HG03039 (cell line): ENCODE data around the gene SREBF1.

Source experiments
- ATAC-seq: cut with Tn5 transposase; IDR thresholded peaks from one replicate; pipeline ENCODE4 v1.9.1; 2021; ENCODE audit warnings: mild to moderate bottlenecking, moderate library complexity; ENCODE audit not compliant: unreplicated experiment

SREBF1 gene

DNA sequence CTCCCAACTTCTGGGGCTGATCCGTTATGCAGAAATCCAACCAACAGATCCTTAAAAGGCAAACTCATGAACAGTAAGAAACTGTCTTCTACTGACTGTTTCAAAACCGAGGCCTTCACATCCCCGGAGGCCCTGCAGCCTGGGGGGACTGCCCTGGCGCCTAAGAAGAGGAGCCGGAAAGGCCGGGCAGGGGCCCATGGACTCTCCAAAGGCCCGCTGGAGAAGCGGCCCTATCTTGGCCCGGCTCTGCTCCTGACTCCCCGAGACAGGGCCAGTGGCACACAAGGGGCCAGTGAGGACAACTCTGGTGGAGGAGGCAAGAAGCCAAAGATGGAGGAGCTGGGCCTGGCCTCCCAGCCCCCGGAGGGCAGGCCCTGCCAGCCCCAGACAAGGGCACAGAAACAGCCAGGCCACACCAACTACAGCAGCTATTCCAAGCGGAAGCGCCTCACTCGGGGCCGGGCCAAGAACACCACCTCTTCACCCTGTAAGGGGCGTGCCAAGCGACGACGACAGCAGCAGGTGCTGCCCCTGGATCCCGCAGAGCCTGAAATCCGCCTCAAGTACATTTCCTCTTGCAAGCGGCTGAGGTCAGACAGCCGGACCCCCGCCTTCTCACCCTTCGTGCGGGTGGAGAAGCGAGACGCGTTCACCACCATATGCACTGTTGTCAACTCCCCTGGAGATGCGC is 39.5 kb downstream of the SREBF1 start:
- no peak for ATAC-seq

GRCh38 chr17:17796787-17797061 is 40.1 kb downstream of the SREBF1 start:
- ATAC-seq: no peak

DNA sequence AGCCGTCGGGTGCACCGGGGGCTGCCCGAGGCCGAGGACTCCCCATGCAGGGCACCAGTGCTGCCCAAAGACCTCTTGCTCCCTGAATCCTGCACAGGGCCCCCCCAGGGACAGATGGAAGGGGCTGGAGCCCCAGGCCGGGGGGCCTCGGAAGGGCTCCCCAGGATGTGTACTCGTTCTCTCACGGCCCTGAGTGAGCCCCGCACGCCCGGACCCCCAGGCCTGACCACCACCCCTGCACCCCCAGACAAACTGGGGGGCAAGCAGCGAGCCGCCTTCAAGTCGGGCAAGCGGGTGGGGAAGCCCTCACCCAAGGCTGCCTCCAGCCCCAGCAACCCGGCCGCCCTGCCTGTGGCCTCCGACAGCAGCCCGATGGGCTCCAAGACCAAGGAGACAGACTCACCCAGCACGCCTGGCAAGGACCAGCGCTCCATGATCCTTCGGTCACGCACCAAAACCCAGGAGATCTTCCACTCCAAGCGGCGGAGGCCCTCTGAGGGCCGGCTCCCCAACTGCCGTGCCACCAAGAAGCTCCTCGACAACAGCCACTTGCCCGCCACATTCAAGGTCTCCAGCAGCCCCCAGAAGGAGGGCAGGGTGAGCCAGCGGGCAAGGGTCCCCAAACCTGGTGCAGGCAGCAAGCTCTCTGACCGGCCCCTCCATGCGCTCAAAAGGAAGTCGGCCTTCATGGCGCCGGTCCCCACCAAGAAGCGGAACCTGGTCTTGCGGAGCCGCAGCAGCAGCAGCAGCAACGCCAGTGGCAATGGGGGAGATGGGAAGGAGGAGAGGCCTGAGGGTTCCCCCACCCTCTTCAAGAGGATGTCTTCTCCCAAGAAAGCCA is 40.6 kb downstream of the SREBF1 start:
- no peak for ATAC-seq

DNA sequence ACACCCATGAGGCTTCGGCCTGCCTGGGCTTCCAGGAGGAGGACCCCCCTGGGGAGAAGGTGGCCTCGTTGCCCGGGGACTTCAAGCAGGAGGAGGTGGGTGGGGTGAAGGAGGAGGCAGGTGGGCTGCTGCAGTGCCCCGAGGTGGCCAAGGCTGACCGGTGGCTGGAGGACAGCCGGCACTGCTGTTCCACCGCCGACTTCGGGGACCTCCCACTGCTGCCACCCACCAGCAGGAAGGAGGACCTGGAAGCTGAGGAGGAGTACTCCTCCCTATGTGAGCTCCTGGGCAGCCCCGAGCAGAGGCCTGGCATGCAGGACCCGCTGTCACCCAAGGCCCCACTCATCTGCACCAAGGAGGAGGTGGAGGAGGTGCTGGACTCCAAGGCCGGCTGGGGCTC is 41.5 kb downstream of the SREBF1 start:
- ATAC-seq: no peak

DNA sequence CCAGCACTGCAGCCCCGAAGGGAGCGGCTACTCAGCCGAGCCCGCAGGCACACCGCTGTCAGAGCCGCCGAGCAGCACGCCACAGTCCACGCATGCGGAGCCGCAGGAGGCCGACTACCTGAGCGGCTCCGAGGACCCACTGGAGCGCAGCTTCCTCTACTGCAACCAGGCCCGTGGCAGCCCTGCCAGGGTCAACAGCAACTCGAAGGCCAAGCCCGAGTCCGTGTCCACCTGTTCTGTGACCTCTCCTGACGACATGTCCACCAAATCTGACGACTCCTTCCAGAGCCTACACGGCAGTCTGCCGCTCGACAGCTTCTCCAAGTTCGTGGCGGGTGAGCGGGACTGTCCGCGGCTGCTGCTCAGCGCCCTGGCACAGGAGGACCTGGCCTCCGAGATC is 42.4 kb downstream of the SREBF1 start:
- ATAC-seq: no peak

- ATAC-seq: no peak
These were observed 43.2 kb downstream of the SREBF1 start for GRCh38 chr17:17793378-17794214.

DNA sequence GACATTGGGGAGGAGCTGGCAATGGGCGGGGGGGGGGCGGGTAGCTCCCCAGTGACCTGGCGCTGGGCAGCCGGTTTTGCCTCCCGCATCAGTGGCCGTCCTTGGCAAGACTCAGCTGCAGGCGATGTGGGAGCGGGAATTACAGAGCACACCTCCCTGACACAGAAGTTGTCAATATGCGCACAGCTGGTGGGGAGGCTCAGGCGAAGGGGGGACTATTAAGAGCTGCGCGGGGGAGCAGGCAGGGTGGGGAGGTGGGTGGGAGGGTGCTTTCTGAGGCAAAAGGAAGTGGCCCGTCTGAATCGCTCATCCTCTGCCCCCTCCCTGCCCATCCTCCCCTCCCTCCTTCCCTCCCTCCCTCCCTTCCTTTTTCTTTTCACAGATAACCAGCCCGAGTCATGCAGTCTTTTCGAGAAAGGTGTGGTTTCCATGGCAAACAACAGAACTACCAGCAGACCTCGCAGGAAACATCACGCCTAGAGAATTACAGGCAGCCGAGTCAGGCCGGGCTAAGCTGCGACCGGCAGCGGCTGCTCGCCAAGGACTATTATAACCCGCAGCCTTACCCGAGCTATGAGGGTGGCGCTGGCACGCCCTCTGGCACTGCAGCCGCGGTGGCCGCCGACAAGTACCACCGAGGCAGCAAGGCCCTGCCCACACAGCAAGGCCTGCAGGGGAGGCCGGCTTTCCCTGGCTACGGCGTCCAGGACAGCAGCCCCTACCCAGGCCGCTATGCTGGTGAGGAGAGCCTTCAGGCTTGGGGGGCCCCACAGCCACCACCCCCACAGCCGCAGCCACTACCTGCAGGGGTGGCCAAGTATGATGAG is 44.0 kb downstream of the SREBF1 start:
- no peak for ATAC-seq

- no peak for ATAC-seq
These were observed 44.7 kb downstream of the SREBF1 start for GRCh38 chr17:17792037-17792550.

DNA sequence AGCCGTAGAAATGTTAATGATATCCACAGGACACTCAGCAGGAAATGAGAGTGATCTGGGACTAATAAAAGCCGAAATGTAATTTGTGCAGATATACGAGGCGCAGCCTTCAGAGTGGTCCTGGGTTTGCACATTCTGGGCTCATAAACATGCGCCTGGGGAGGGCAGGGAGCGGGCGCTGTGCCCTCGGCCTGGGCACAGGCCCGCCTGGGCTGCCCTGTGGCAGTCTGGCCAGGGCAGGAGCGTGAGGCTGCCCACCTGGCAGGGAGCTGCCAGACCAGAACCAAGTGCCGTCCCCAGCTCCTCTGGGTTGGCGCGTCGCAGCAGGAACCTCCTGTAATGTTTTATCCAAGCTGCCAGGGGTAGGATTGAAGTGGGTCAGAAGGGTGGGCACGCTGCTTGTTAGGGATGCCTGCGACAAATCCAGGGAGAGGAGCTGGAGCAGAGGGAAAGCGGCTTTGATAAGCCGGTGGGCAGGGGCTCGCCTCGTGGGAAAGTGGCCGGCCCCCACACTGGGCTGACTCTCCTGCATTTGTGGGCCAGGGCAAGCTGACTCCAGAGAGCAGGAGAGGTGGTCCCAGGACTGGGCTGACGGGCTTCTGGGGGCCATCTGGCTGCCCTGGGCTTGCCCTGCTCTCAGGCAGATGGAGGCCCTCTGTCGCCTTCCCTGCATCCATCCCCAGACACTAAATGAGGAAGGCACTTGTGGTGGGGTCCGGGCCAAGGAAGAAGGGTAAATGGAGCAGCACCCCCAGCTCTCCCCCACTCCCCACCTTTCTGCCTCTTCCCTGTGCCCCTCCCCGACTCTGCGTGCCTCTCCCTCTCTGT is 45.9 kb downstream of the SREBF1 start:
- ATAC-seq: no peak

- no peak for ATAC-seq
These were observed 46.8 kb downstream of the SREBF1 start for GRCh38 chr17:17789828-17790636.

DNA sequence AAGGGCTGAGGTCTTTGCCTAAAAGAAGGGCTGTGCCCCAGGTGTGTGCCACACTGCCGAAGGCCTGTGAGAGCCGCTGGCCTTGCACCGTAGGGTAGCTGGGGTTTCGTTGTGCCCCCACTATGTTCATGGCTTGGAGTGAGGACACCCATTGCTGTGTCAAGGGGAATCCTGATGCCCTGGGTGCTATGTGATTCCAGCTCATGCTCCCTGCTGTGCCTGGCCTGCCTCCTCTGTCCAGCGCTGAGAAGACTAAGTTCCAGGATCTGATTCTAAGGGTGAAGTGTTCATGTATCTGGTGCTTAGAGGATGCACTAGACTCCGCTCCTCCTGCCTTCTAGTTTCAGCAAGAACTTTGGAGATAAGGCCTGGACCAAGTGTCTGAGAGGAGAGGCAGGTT is 47.4 kb downstream of the SREBF1 start:
- ATAC-seq: no peak

DNA sequence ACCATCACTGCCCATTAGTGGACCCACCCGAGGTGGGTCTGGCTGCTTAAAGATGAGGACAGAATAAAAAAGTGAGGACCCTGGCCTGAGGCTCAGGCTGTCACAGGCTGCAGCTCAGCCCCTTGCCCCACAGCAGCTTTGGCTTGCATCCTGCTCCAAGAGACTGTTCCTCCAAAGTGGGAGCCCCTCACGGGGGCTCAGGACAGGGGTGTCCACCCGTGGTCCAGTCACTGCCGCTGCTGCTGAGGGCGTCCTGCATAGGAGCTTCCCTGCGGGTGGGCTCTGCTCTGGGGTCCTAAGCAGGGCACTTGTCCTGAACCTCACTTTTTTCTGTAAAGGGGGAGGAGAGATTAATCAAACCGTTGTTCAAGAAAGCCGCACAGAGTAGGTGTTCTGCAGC is 47.8 kb downstream of the SREBF1 start:
- no peak for ATAC-seq

- no peak for ATAC-seq
These were observed 49.2 kb downstream of the SREBF1 start for GRCh38 chr17:17787568-17787967.

DNA sequence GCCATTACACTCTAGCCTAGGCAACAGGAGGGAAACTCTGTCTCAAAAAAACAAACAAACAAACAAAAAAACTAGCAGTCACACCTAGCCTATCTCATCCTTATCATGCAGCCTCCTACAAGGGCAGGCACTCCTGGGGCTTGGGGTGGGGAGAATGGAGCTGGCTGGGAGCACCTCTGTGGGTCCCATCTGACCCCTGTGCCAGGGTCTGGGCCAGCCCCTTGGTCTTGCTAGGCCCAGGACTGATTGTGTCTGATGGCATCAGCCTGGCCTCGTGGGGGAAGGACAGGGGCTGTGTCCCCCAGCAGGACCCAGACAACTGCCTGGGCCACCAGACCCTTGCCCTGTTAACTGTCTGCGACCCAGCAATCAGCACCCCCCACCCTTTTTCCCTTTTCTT is 49.8 kb downstream of the SREBF1 start:
- ATAC-seq: no peak

- ATAC-seq: no peak
These were observed 51.4 kb downstream of the SREBF1 start for GRCh38 chr17:17785407-17785806.

DNA sequence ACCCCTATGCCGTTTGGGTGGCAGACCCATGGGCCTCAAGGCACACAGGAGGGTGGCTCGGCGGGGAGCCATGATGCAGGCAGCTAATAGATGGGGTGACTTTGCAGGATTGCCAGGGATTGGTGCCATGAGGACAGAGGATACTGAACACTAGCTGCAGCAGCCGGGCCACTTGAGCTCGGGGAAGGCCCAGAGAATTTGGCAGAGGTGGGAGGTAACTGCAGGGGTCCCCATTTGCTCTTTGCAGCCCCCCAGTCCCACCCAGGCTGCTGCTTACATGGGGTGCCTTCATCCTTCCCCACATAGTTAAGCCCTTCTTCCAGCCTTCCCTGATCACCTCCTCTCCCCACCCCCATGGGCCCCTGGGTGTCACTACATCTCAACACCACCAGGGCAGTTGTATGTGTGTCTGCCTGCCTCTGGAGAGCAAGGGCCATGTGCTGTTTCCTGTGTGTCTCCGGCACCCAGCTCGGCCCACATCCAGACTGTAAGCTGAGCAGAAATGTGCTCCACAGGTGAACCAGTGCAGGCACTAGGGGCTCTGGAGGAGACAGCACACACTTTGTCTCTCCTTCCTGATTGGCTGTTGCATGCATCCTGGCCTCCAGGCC is 52.0 kb downstream of the SREBF1 start:
- no peak for ATAC-seq

GRCh38 chr17:17783825-17784656 is 52.7 kb downstream of the SREBF1 start:
- ATAC-seq: no peak
